HG03565 (cell line): Measurements from ENCODE around the gene PNPLA1.
A peak's percentile ranks its signal among the peaks of the same experiment; 100 is the strongest.

ENCODE experiments used
- ATAC-seq: cut with Tn5 transposase; IDR thresholded peaks from one replicate; pipeline ENCODE4 v1.9.1; 2021; ENCODE audit warnings: mild to moderate bottlenecking, moderate library complexity; ENCODE audit not compliant: unreplicated experiment

The PNPLA1 gene, protein sequence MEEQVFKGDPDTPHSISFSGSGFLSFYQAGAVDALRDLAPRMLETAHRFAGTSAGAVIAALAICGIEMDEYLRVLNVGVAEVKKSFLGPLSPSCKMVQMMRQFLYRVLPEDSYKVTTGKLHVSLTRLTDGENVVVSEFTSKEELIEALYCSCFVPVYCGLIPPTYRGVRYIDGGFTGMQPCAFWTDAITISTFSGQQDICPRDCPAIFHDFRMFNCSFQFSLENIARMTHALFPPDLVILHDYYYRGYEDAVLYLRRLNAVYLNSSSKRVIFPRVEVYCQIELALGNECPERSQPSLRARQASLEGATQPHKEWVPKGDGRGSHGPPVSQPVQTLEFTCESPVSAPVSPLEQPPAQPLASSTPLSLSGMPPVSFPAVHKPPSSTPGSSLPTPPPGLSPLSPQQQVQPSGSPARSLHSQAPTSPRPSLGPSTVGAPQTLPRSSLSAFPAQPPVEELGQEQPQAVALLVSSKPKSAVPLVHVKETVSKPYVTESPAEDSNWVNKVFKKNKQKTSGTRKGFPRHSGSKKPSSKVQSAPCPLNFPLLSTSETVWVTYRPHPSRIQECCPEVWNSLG

DNA sequence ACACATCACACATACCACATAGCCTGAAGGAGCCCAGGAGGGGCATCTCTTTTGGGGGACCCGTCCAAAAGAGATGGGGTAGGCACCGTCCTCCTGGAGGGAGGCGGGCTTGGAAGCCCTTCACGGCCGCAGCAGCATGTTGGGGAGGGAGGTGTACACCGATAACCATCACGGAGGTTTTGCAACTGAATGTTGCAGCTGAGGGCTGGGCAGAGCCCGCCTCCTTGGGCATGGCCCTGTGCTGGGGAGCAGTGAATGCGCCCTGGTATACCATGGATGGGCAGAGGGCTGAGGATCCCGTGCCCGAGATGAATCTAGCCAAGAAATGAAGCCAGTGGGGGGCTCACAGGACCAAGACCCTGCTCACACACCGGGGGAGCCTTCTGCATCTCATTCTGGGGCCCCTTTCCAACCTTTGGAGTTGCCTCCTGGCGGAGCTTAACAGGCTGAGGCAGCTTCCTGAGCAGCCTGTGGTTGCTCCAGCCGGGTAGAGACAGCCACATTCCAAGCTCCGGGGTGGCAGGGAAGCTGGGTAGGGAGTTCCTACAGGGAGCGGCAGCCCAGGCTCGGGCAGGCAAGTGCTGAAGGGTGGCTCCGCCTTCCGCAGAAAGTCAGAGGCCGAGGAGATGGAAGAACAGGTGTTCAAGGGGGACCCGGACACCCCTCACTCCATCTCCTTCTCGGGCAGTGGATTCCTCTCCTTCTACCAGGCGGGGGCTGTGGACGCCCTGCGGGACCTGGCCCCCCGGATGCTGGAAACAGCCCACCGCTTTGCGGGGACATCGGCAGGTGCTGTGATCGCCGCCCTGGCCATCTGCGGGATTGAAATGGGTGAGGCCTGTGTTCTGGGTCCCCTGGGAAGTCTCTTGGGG, at the start of gene PNPLA1:
Gene PNPLA1 (plus strand): TSS at position 227 of the 872 bp plus-strand sequence. CDS start 400 bp downstream, at position 627.
- no peak for ATAC-seq

DNA sequence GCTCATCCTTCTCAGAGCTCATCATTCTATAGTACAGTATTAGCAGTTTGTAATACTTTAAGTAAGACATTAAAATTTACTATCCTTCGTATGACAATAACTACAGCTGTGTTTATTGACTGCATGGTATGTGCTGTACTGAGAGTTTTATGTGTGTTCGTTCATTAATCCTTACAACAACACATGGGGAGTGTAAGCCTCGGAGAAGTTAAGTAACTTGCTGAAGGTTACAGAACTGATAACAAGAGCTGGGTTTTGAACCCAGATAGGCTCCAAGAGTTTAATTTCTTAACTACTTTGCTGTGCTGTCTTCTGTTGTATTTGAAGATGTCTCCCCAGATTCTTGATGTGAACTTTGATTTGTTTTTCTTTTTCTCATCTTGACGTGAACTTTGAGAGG, 49.6 kb upstream of the PNPLA1 start:
- ATAC-seq = no peak

DNA sequence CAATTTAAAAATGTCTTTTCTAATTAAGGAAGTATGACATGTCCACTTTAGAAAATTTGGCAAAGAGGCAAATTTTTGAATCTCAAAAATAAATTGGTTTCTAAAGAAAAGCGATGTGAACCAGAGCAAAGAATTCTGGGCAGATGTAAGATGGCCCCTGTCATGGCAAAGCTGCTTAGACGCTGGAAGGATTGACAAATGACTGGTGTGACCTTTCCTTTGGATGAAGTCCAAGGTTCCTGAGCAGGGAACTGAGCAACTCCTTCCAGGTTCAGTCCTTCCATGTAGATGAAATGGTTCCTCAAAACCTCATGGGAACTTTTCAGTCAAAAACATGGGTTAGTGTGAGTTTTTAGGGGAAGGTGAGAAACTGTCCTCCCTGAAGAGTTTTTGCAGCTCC, 48.2 kb upstream of the PNPLA1 start:
- ATAC-seq = no peak

DNA sequence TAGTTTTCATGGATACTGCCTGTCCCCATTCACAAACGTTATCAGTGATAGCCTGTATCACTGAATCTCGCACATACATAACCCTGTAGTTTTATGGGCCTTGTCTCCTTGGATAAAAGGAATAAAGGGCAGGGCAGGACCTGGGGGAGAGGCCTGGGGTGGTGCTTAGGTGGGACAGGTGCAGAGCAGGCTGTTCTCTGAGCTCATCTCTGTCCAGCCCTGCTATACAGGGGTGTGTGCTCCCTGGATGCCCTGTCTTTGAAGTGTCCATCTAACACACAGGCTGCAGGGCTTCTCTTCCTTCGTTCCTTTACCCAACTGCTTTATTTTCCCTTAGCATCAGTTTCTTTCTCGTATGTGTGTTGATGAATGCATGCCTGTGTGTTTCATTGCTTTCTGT, 46.9 kb upstream of the PNPLA1 start:
- no peak for ATAC-seq

DNA sequence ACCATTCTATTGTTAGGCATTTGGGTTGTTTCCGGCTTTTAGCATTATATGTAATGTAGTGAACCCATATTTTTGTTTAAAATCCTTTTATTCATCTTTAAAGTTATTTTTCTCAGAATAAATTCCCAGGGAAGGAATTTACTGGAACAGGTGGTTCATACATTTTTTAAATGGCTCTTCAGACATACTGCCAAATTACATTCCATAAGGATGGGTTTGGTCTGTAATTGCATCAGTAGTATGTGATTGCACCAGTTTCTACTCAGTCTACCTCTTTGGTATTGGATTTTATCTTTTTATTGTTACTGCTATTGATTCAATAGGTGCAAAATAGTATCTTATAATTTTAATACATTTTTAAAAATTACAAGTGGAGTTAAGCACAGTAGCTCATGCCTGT, 46.2 kb upstream of the PNPLA1 start:
- no peak for ATAC-seq

DNA sequence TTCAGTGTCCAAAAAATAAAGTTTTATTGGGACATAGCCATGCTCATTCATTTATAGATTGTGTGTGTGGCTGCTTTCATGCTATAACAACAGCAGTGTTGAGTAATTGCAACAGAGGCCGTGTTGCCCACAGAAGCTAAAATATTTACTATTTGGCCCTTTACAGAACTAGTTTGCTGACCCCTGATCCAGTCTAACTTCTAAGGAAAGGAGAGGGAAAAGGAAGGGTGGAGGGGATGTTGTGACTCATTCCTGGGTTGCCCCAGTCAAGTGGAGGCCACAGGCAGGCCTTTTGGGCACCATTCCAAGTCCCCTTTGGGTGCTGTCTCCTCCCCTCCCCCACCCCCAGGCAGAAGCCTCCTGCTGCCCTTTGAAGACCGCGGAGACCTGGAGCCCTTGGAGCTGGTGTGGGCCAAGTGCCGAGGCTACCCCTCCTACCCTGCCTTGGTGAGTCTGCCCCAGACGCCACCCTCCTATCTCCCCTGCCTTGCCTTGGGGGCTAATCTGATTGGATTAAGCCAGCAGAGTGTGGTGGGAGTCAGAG, 44.9 kb upstream of the PNPLA1 start:
- no peak for ATAC-seq

DNA sequence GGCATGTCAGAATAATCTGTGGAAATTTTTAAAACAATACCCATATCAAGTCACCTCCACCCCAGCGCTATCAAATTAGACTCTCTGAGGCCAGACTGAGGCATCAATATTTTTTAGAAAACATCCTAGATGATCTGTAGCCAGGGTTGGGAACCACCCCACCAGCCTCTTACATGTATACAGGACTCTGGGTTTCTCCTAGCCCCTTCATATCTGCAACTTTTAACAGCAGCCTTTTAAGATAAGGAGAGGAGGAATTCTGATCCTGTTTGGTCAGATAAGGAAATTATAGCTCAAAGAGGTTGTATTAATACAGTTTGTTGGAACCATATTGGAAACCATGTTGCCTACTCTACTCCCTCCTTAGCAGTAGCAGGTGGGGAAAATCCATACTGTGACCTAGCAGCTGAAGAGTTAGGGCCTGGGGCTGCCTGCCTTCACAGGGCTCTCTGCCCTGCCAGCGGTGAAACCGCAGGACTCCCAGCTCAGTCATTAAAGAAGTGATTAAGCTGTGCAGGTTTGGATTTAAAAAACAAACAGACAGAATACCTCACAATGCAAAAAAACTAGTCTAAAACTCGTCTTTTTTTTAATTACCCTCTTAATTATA, 43.3 kb upstream of the PNPLA1 start:
- ATAC-seq = no peak

DNA sequence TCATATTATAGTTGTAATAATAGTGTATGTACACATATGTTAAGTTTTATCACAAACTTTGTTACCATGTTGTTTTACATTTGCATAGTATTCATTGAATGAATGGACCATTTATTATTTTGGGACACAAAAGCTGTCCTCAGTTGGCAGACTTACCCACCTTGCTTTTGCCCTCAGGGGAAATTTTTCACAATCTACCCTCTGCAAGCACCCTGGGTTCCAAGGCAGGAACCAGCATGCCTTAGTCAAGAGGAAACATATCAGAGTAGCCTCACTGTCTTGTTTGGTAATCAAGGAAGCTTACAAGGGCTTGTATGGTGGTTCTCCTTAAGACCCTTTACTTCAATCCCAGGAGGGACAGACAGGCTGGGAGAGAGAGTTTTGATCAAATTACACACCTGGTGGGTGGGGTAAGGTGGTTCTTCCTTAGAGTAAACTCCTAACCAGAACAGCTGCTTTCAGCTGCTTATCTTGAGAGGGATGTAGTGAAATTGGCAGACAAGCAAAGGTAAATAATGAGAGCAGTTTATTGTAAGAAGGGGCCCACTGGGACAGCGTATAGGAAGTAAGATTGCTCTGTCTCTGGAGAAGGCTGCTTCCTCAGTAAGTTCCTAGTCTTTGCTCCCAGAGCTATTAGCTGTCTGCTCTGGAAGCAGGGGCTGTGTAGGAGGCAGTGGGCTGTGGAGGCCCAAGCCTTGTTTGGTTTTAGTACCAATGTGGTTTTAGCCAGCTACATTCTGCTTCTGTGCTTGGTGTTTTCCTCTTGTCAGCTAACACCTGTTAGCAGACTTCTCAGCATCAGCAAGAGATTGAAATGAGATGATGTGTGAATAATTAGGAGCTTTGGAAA, 42.3 kb upstream of the PNPLA1 start:
- no peak for ATAC-seq

DNA sequence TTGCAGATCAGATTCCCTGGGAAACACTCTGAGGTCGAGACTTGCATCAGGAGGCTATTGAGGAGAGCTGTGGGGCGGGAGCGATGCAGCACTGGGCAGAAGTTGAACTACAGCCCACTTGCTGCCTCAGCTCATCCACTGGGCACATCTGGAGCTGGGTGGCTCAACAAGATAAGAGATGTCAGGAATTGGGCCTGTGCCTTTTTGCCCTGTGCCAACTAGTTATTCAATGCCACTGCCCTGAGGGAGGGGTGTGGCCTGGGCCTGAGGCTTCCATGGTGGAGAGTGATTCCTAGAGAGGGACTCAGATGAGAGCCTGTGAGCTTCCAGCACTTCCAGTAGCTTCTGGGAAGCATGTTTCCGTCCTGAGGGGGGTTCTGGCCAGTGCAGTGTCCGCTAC, 40.6 kb upstream of the PNPLA1 start:
- no peak for ATAC-seq

DNA sequence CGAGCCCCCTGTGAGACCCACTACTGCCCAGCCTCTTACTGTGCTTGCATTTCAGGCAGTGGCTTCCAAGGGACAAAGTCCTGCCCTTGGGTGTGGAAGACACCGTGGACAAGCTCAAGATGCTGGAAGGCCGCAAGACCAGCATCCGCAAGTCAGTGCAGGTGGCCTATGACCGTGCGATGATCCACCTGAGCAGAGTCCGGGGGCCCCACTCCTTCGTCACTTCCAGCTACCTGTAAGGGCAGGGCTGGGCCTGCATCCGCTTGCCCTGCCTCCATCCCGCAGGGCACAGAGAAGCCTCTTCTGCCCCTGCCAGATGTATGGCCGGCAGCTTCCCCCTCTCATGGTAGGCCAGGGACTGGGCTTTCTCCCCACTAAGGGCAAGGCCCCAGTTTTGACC, 39.5 kb upstream of the PNPLA1 start:
- no peak for ATAC-seq

DNA sequence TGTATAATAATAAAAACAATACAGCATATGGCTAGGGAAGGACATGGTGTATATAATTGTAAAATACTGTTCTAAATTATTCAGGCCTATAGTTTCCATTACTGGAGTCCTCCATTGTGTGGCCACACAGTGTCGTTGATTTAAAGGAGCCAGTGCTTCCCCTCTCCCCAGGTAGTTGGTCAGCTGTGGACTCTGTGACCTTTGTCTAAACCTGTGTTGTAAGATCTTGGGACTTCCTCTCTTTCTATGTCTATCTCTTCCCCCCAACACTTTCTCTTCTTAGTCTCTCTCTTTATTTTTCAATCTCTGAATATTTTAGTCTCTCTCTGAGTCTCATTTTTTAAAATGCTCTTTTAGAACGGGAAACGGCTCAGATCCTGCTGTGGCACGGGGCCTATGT, 37.7 kb upstream of the PNPLA1 start:
- ATAC-seq = no peak

DNA sequence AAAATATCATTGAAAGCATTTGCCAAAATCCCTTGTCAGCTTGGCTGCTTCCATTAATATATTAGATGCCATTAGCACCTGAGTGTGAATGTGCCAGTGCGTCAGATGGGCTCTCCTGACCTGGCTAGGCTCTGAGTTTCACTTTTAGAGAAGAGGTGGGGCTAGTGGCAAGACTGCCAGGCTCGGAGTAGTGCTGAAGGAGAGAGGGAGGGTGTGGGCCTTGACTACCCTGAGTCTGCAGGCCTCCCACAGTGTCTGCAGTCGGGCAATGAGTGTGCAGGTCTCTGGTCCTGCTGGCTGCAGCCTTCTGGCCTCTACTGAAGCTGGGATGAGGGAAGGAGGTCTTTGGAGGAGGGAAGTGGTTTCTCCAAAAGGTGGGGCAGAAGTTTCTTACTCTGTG, 34.6 kb upstream of the PNPLA1 start:
- ATAC-seq = no peak

DNA sequence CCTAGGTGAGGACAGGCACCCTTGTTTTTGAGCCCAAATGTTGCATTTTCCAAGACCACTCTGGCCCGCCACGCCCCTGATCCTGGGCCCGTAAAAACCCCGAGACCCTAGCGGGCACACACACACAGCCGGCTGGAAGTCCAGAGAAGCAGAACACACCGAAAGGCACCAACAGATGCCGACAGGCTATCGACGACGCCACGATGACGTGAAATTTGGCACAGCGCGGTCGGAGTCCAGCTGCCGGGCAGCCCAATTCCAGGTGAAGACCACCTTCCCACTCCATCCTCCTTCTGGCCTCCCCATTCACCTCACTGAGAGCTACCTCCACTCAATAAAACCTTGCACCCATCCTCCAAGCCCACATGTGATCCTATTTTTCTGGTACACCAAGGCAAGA, 34.0 kb upstream of the PNPLA1 start:
- no peak for ATAC-seq

DNA sequence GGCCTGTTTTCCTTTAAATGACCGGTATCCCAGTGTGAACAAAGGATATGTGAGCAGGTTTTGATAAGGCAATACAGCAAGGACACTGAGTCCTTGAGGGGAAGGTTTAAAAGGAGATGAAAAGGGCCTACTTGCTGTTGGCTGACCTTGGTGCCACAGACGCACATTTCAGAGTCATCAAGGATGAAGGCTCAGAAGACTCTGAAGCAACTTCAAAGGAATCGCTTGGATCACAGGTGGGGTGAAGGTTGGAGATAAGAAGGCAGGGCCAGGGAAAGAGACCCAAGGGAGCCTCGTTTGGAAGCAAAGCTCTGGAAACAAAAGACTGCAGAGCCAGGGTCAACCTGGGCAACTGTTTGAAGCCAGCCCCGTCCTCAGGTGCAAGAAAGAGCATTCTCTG, 30.1 kb upstream of the PNPLA1 start:
- no peak for ATAC-seq

DNA sequence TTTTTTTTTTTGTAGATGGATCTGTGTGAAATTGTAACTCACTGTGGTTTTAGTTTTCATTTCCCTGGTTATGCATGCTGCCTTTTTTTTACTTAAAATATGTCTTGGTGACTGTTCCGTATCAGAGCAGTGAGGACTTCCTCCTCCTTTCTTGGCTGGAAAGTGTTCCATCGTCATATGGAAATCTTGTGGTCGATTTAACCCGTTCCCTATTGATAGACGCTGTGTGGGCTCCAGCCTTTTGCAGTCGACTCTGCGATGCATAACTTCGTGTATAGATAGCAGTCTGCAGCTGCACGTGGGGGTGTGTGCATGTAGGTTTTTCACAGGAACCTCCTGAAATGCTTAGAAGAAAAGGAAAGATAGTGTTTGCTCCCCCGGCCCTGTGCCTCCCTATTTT, 28.1 kb upstream of the PNPLA1 start:
- ATAC-seq = peak; percentile 63

DNA sequence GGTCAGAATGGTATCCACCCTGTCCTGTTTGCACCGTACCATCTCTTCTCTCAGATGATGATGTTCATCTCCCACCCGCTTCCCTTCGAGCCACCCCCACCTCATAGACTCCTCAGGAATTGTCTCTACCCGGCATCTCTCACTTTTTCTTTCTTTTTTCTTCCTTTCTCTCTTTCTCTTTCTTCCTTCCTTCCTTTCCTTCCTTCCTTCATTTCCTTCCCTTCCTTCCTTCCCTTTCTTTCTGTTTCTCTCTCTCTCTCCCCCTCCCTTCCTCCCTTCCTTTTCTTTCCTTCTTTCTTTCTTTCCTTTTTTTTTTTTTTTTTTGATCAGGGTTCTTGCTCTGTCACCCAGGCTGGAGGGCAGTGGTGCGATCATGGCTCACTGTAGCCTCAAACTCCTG, 27.7 kb upstream of the PNPLA1 start:
- no peak for ATAC-seq

DNA sequence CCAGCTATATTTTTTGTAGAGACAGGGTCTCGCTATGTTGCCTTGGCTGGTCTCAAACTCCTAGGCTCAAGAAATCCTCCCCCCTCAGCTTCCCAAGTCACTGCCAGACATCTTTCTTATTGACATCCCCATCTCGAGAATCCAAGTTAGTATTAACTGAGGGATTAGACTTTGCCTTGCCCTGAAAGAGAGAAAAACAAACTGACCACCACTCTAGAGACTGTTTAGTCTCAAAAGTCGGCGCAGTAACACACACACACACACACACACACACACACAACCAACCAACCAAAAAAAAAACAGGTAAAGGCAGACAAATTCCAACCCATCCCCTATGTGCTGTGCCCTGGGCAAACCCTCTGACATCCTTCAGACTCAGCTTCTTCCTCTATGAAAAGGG, 27.2 kb upstream of the PNPLA1 start:
- no peak for ATAC-seq

DNA sequence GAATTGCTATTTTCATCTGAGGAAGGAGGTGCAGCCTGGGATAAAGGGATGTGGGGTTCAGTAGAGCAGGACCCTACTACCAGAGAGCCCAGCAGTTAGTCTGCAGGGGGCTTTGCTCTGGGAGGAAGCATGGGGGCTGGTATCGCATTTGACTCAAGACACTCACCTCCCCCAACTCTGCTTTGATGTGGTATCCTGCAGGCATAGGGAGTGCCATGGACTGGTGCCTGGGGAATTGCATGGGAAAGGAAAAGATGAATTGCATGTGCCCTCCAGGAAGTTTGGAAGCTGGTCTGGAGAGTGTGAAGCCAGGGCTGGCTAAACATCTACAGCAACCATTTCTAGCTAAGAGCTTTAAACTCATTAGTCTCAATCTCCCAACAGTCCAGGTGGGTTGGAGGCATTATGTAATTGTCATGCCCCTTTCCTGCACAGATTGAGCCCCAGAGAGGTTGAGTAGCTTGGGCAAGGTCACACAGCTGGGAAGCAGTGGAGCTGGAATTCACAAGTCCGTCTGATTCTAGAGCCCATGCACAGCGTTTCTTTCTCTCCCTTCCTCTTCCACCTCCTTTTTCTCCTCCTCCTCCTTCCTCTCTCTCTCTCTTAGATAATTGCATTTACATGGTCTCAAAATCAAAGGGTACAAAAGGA, 26.2 kb upstream of the PNPLA1 start:
- ATAC-seq = no peak

DNA sequence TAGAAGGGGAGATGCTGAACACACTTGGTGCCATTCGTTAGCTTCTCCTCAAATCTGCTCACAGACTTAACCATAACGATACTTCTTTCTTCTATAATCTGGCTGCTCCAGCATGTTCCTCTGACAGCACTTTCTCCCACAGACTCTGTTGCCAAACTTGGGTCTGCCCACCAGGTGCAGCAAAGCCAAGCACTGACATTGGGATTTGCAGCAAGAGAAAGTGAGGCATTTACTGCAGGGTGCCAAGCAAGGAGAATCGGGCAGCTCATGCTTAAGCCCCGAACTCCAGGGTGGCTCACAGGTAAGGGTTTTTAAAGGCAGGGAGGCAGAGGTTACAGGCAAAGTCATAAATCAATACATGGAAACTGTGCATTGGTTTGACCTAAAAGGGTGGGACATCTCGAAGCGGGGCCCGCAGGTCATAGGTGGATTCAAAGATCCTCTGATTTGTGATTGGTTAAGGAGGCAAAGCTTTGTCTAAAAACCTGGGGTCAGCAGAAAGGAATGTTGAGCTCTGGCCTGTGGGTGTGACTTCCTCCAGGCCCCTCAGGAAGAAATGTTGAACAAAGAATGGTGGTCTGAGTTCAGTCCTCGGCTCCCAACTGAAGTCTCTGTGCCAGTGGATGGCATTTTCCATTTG, 25.1 kb upstream of the PNPLA1 start:
- ATAC-seq = no peak
